Measurements from ENCODE around the gene ICE1. TPM values are rescaled to one million over a fixed set of nuclear protein-coding genes. Genes with fewer than 3 reads are reported as not detected.
"Not testable (repeated sequence)": the region's sequence is repeated elsewhere in the genome, so short reads cannot be mapped to it uniquely, and the experiment has no call there.

ICE1 gene
- total RNA-seq, 2 experiments from 2014 or later = 30.2 to 30.4 TPM

- DNase-seq (no peak), ATAC-seq (no peak)
- Mint-ChIP-seq H3K27me3 (ENCODE audit: low read depth) (no peaks in the 10 kb centered on the region), H3K36me3 (ENCODE audit: low read depth) (no peaks in the 10 kb centered on the region), H3K9me3 (ENCODE audit: insufficient read depth) (no peaks in the 10 kb centered on the region), H3K4me1 (ENCODE audit: low read depth) (no peaks in the 10 kb centered on the region), H3K4me3 (no peak overlapping the region), H3K27ac (no peak overlapping the region)
- ChIA-PET CTCF (no interaction called here), POLR2A (no interaction called here)
Measured at GRCh38 chr5:5385331-5385662, 37.2 kb upstream of the ICE1 start.

- H3K4me1 Mint-ChIP-seq (ENCODE audit: low read depth) = no peaks in the 10 kb centered on the region
Measured at GRCh38 chr5:5386329-5386728, 36.1 kb upstream of the ICE1 start.

GRCh38 chr5:5387192-5387591, 35.3 kb upstream of the ICE1 start:
- no peaks in the 10 kb centered on the region for H3K27me3 Mint-ChIP-seq (ENCODE audit: low read depth)
- H3K36me3 Mint-ChIP-seq (ENCODE audit: low read depth) = no peaks in the 10 kb centered on the region
- no peak overlapping the region for H3K27ac Mint-ChIP-seq
- H3K9me3 Mint-ChIP-seq (ENCODE audit: insufficient read depth) = no peaks in the 10 kb centered on the region
- no peak overlapping the region for H3K4me3 Mint-ChIP-seq
- ChIA-PET CTCF (no interaction called here), POLR2A (no interaction called here)
- ATAC-seq (no peak), DNase-seq (no peak)
- H3K4me1 Mint-ChIP-seq (ENCODE audit: low read depth) = no peaks in the 10 kb centered on the region

More at GRCh38 chr5:5386329-5386728, 36.1 kb upstream of the ICE1 start:
- no peaks in the 10 kb centered on the region for H3K9me3 Mint-ChIP-seq (ENCODE audit: insufficient read depth)
- no peaks in the 10 kb centered on the region for H3K36me3 Mint-ChIP-seq (ENCODE audit: low read depth)
- no peaks in the 10 kb centered on the region for H3K27me3 Mint-ChIP-seq (ENCODE audit: low read depth)
- POLR2A ChIA-PET = no interaction called here
- no peak overlapping the region for H3K4me3 Mint-ChIP-seq
- DNase-seq = no peak
- no peak for ATAC-seq
- H3K27ac Mint-ChIP-seq = no peak overlapping the region
- CTCF ChIA-PET = no interaction called here

- Mint-ChIP-seq H3K9me3 (ENCODE audit: insufficient read depth) (no peaks in the 10 kb centered on the region), H3K27me3 (ENCODE audit: low read depth) (no peaks in the 10 kb centered on the region), H3K4me1 (ENCODE audit: low read depth) (no peaks in the 10 kb centered on the region), H3K27ac (no peak overlapping the region), H3K4me3 (no peak overlapping the region), H3K36me3 (ENCODE audit: low read depth) (no peaks in the 10 kb centered on the region)
- ChIA-PET CTCF (no interaction called here), POLR2A (no interaction called here)
- DNase-seq = no peak
- no peak for ATAC-seq
Measured at GRCh38 chr5:5387777-5388176, 34.7 kb upstream of the ICE1 start.

- H3K27ac Mint-ChIP-seq; DNase-seq; H3K36me3 Mint-ChIP-seq (ENCODE audit: low read depth); POLR2A ChIA-PET; ATAC-seq; H3K4me1 Mint-ChIP-seq (ENCODE audit: low read depth); H3K4me3 Mint-ChIP-seq; H3K9me3 Mint-ChIP-seq (ENCODE audit: insufficient read depth); H3K27me3 Mint-ChIP-seq (ENCODE audit: low read depth); CTCF ChIA-PET: not testable (repeated sequence)
Measured at GRCh38 chr5:5390121-5390869, 32.2 kb upstream of the ICE1 start.

- H3K4me1 Mint-ChIP-seq (ENCODE audit: low read depth); DNase-seq; H3K36me3 Mint-ChIP-seq (ENCODE audit: low read depth); H3K4me3 Mint-ChIP-seq; H3K27me3 Mint-ChIP-seq (ENCODE audit: low read depth); CTCF ChIA-PET; H3K27ac Mint-ChIP-seq; ATAC-seq; POLR2A ChIA-PET; H3K9me3 Mint-ChIP-seq (ENCODE audit: insufficient read depth): not testable (repeated sequence)
Measured at GRCh38 chr5:5392504-5392903, 30.0 kb upstream of the ICE1 start.

- ATAC-seq; H3K4me1 Mint-ChIP-seq (ENCODE audit: low read depth); CTCF ChIA-PET; H3K9me3 Mint-ChIP-seq (ENCODE audit: insufficient read depth); H3K27ac Mint-ChIP-seq; H3K27me3 Mint-ChIP-seq (ENCODE audit: low read depth); H3K36me3 Mint-ChIP-seq (ENCODE audit: low read depth); POLR2A ChIA-PET; H3K4me3 Mint-ChIP-seq: not testable (repeated sequence)
- DNase-seq = peak; percentile 29
Measured at GRCh38 chr5:5394384-5394986, 28.0 kb upstream of the ICE1 start.

GRCh38 chr5:5395093-5395492, 27.4 kb upstream of the ICE1 start:
- POLR2A ChIA-PET; H3K27me3 Mint-ChIP-seq (ENCODE audit: low read depth); H3K9me3 Mint-ChIP-seq (ENCODE audit: insufficient read depth); ATAC-seq; DNase-seq; H3K4me1 Mint-ChIP-seq (ENCODE audit: low read depth); H3K4me3 Mint-ChIP-seq; CTCF ChIA-PET; H3K27ac Mint-ChIP-seq; H3K36me3 Mint-ChIP-seq (ENCODE audit: low read depth): not testable (repeated sequence)

GRCh38 chr5:5398071-5398470, 24.4 kb upstream of the ICE1 start:
- CTCF ChIA-PET = no interaction called here
- Mint-ChIP-seq H3K36me3 (ENCODE audit: low read depth) (no peaks in the 10 kb centered on the region), H3K4me1 (ENCODE audit: low read depth) (no peaks in the 10 kb centered on the region), H3K27me3 (ENCODE audit: low read depth) (no peaks in the 10 kb centered on the region), H3K9me3 (ENCODE audit: insufficient read depth) (no peaks in the 10 kb centered on the region), H3K27ac (no peak overlapping the region), H3K4me3 (no peak overlapping the region)
- ATAC-seq = no peak
- POLR2A ChIA-PET = no interaction called here
- no peak for DNase-seq

GRCh38 chr5:5401095-5401494, 21.4 kb upstream of the ICE1 start:
- no peaks in the 10 kb centered on the region for H3K4me1 Mint-ChIP-seq (ENCODE audit: low read depth)
- H3K27ac Mint-ChIP-seq = no peak overlapping the region
- H3K36me3 Mint-ChIP-seq (ENCODE audit: low read depth) = no peaks in the 10 kb centered on the region
- ATAC-seq = no peak
- H3K27me3 Mint-ChIP-seq (ENCODE audit: low read depth) = no peaks in the 10 kb centered on the region
- no peaks in the 10 kb centered on the region for H3K9me3 Mint-ChIP-seq (ENCODE audit: insufficient read depth)
- DNase-seq = no peak
- H3K4me3 Mint-ChIP-seq = no peak overlapping the region
- POLR2A ChIA-PET = no interaction called here
- CTCF ChIA-PET = no interaction called here

- Mint-ChIP-seq H3K4me1 (ENCODE audit: low read depth) (no peaks in the 10 kb centered on the region), H3K36me3 (ENCODE audit: low read depth) (no peaks in the 10 kb centered on the region), H3K4me3 (no peak overlapping the region), H3K27me3 (ENCODE audit: low read depth) (no peaks in the 10 kb centered on the region), H3K9me3 (ENCODE audit: insufficient read depth) (no peaks in the 10 kb centered on the region), H3K27ac (no peak overlapping the region)
- ATAC-seq (no peak), DNase-seq (no peak)
- CTCF ChIA-PET = no interaction called here
- POLR2A ChIA-PET = no interaction called here
Measured at GRCh38 chr5:5403741-5404140, 18.7 kb upstream of the ICE1 start.

- DNase-seq (no peak), ATAC-seq (no peak)
- Mint-ChIP-seq H3K27me3 (ENCODE audit: low read depth) (no peaks in the 10 kb centered on the region), H3K4me3 (no peak overlapping the region), H3K27ac (no peak overlapping the region), H3K9me3 (ENCODE audit: insufficient read depth) (no peaks in the 10 kb centered on the region), H3K4me1 (ENCODE audit: low read depth) (no peaks in the 10 kb centered on the region), H3K36me3 (ENCODE audit: low read depth) (no peaks in the 10 kb centered on the region)
- CTCF ChIA-PET = no interaction called here
- POLR2A ChIA-PET = no interaction called here
Measured at GRCh38 chr5:5404381-5404780, 18.1 kb upstream of the ICE1 start.

GRCh38 chr5:5405441-5405840, 17.0 kb upstream of the ICE1 start:
- H3K27ac Mint-ChIP-seq = no peak overlapping the region
- no peaks in the 10 kb centered on the region for H3K9me3 Mint-ChIP-seq (ENCODE audit: insufficient read depth)
- no peak overlapping the region for H3K4me3 Mint-ChIP-seq
- peaks cover 3% of the 10 kb centered on the region for H3K36me3 Mint-ChIP-seq (ENCODE audit: low read depth)
- DNase-seq (no peak), ATAC-seq (no peak)
- ChIA-PET CTCF (no interaction called here), POLR2A (no interaction called here)
- no peaks in the 10 kb centered on the region for H3K27me3 Mint-ChIP-seq (ENCODE audit: low read depth)
- H3K4me1 Mint-ChIP-seq (ENCODE audit: low read depth) = no peaks in the 10 kb centered on the region

Data from activated CD8-positive, alpha-beta T cell treated with anti-CD3 and anti-CD28 coated beads, Interleukin-2, amount 10 ng/mL, durations not matched to agents 7 days and 5 days (primary cell).